Spleen (tissue), 11 donors: ENCODE measurements around the gene CEP63. TPM values are rescaled to one million over a fixed set of nuclear protein-coding genes. Genes with fewer than 3 reads are reported as not detected.

Experiments
- DNase-seq: peaks from one replicate; pipeline ENCODE4 v3.0.0-alpha.2; 2020
- H3K27ac ChIP-seq, 8 donors: fragments of 200-600 bp; sonication (generic) in 7 of 8; 1 replicate in 4 of 8; 2 replicates in 4 of 8; pipeline versions ENCODE4 v1.5.0 to v1.8.0; 2016 to 2021; ENCODE audit warnings: inconsistent platforms in 4 of 8, mild to moderate bottlenecking in 4 of 8, moderate library complexity in 1 of 8
- H3K27me3 ChIP-seq, 7 donors: fragments of 200-600 bp; sonication (generic) in 6 of 7; replicated peaks in 1 of 7; 1 replicate in 4 of 7; 2 replicates in 3 of 7; pipeline versions ENCODE4 v1.5.0 to v1.8.0; 2016 to 2021; ENCODE audit warnings: inconsistent platforms in 3 of 7, mild to moderate bottlenecking in 1 of 7
- H3K36me3 ChIP-seq, 6 donors: fragments of 200-600 bp; sonication (generic) in 5 of 6; 1 replicate in 4 of 6; 2 replicates in 2 of 6; pipeline versions ENCODE4 v1.5.0 to v1.8.0; 2016 to 2021; ENCODE audit warnings: inconsistent platforms in 2 of 6
- H3K4me1 ChIP-seq, 6 donors: fragments of 200-600 bp; sonication (generic) in 5 of 6; 1 replicate in 3 of 6; 2 replicates in 3 of 6; pipeline versions ENCODE4 v1.5.0 to v1.8.0; 2016 to 2021; ENCODE audit warnings: inconsistent platforms in 3 of 6
- H3K4me3 ChIP-seq, 8 donors: fragments of 200-600 bp; sonication (generic) in 7 of 8; 1 replicate in 4 of 8; 2 replicates in 4 of 8; pipeline versions ENCODE4 v1.5.0 to v1.8.0; 2016 to 2021; ENCODE audit warnings: inconsistent platforms in 4 of 8, mild to moderate bottlenecking in 4 of 8, moderate library complexity in 2 of 8
- H3K9me3 ChIP-seq, 8 donors: fragments of 200-600 bp; sonication (generic) in 7 of 8; 1 replicate in 4 of 8; 2 replicates in 4 of 8; pipeline versions ENCODE4 v1.5.0 to v1.8.0; 2016 to 2021; ENCODE audit warnings: inconsistent platforms in 4 of 8
- CTCF ChIP-seq, 11 experiments: fragments of 200-600 bp in 7 of 11; fragments of 450-650 bp in 4 of 11; sonication (generic) in 4 of 11; IDR thresholded peaks in 8 of 11; conservative IDR thresholded peaks in 3 of 11; 1 replicate in 7 of 11; 2 replicates in 4 of 11; pipeline versions ENCODE4 v1.4.0 to v1.8.0; 2016 to 2021; ENCODE audit warnings: antibody characterized with exemption in 11 of 11, inconsistent platforms in 4 of 11, mild to moderate bottlenecking in 1 of 11
- POLR2A ChIP-seq, 3 donors: fragments of 450-650 bp; IDR thresholded peaks; one replicate each; pipeline ENCODE4 v1.5.1; 2017; ENCODE audit warnings: antibody characterized with exemption in 3 of 3, mild to moderate bottlenecking in 1 of 3
- POLR2AphosphoS5 ChIP-seq, 3 donors: sonication (generic); formaldehyde crosslinking; IDR thresholded peaks; one replicate each; pipeline ENCODE4 v1.5.1; 2017; ENCODE audit warnings: antibody characterized with exemption in 3 of 3
- WGBS, 5 donors: extraction: QIAGEN DNeasy Blood & Tissue Kit in 3 of 5; methylation state at CpG; one replicate each; pipeline versions ENCODE4 v1.1.5 to v1.1.7; 2013 to 2018; 5-methylcytosine and 5-hydroxymethylcytosine counted together
- intact Hi-C: fragments of 100-400 bp; cut with DNase I; formaldehyde crosslinking; loops from one replicate; pipeline ENCODE4 v1.15.0; 2023; ENCODE audit warnings: low total_unique reads
- polyA plus RNA-seq, 3 donors: library from polyadenylated mRNA; stranded (reverse); fragments of 200-250 nt; gene quantifications; one replicate each; pipeline ENCODE4 v1.2.1, GENCODE V29; 2013
- total RNA-seq, 7 donors: library from RNA; depleted of rRNA in 3 of 7; stranded (reverse); fragments of >200 nt in 3 of 7; fragmentation: NEBNext Ultra II Directional in 4 of 7; extraction: Animal tissue kit (Norgen Biotek cat#: 25700) in 4 of 7; gene quantifications; one replicate each; pipeline versions ENCODE4 v1.1.0 to v1.2.1, GENCODE V29; 2016 to 2021
- donor health status: healthy with polysubstance abuse.
- donor health status: DM: no; HTN: no; CAD: no; lungs with moderate emphysema.
- donor health status: DM: no; HTN: no; CAD: no.
- donor health status: Bipolar disorder and iron deficiency.
- donor health status: healthy.
- donor health status: DM: no; HTN: no; CAD: no.
- donor health status: DM: yes; HTN: yes; CAD: no.

Gene CEP63
- total and polyA plus RNA-seq, 10 donors: 13.4 to 37.0 (median 28.1) TPM

GRCh38 chr3:134482622-134483021 lies 3.2 kb upstream of the CEP63 start:
- Histone ChIP-seq H3K36me3 (peaks cover 0 to 53% (median 40%) of the 10 kb centered on the region in 6 donors), H3K4me1 (peaks cover 25 to 42% (median 32%) of the 10 kb centered on the region in 6 donors), H3K4me3 (no peak overlapping the region), H3K27me3 (no peaks in the 10 kb centered on the region), H3K9me3 (no peaks in the 10 kb centered on the region), H3K27ac (peak overlapping the region in 5 of 8 donors; percentile 43 to 99 (median 55))
- DNase-seq: no peak
- intact Hi-C loops: loop anchor here (10.0 kb wide), 1 partner anchor 828 kb away; no protein-coding TSS in a partner anchor
- WGBS, 5 donors: 90 to 96% (median 92%) methylated on average over 3 of the region's 3 CpGs
- no peak for TF ChIP-seq CTCF (IDR thresholded peaks at IDR 0.05 in 8 of 11, conservative IDR thresholded peaks at IDR 0.05 in 3 of 11)
- TF ChIP-seq POLR2AphosphoS5 (IDR thresholded peaks at IDR 0.05): no peak
- no peak for TF ChIP-seq POLR2A (IDR thresholded peaks at IDR 0.05)

GRCh38 chr3:134483195-134483900 lies 2.5 kb upstream of the CEP63 start:
- TF ChIP-seq POLR2A (IDR thresholded peaks at IDR 0.05) (no peak), CTCF (IDR thresholded peaks at IDR 0.05 in 8 of 11, conservative IDR thresholded peaks at IDR 0.05 in 3 of 11) (no peak), POLR2AphosphoS5 (IDR thresholded peaks at IDR 0.05) (no peak)
- Histone ChIP-seq H3K27me3 (no peaks in the 10 kb centered on the region), H3K27ac (peak overlapping the region in 5 of 8 donors; percentile 43 to 99 (median 55)), H3K36me3 (peaks cover 0 to 46% (median 33%) of the 10 kb centered on the region in 6 donors), H3K9me3 (no peaks in the 10 kb centered on the region), H3K4me1 (peaks cover 27 to 49% (median 38%) of the 10 kb centered on the region in 6 donors), H3K4me3 (peak overlapping the region in 1 of 8 donors; percentile 84)
- WGBS, 5 donors: 45 to 63% (median 53%) methylated on average over 7 of the region's 7 CpGs
- intact Hi-C loops: loop anchor here (10.0 kb wide), 1 partner anchor 829 kb away; no protein-coding TSS in a partner anchor
- DNase-seq: no peak

GRCh38 chr3:134485075-134485717 lies 661 bp upstream of the CEP63 start:
- Histone ChIP-seq H3K4me3 (peak overlapping the region; percentile 53 to 85 (median 80)), H3K27ac (peak overlapping the region; percentile 91 to 99 (median 98)), H3K9me3 (no peaks in the 10 kb centered on the region), H3K36me3 (peaks cover 0 to 28% (median 21%) of the 10 kb centered on the region in 6 donors), H3K27me3 (no peaks in the 10 kb centered on the region), H3K4me1 (peaks cover 30 to 68% (median 47%) of the 10 kb centered on the region in 6 donors)
- 0 to 1% (median 1%) methylated on average over 24 of the region's 24 CpGs for WGBS, 5 donors
- DNase-seq: no peak
- TF ChIP-seq CTCF (IDR thresholded peaks at IDR 0.05 in 8 of 11, conservative IDR thresholded peaks at IDR 0.05 in 3 of 11): no peak
- no peak for TF ChIP-seq POLR2AphosphoS5 (IDR thresholded peaks at IDR 0.05)
- TF ChIP-seq POLR2A (IDR thresholded peaks at IDR 0.05): no peak
- intact Hi-C loops: loop anchor here (10.0 kb wide), 1 partner anchor 830 kb away; no protein-coding TSS in a partner anchor
